GM19372 (cell line): ENCODE data around the gene ARSB.
"Not testable (repeated sequence)": the region's sequence is repeated elsewhere in the genome, so short reads cannot be mapped to it uniquely, and the experiment has no call there.

Source experiments
- ATAC-seq: cut with Tn5 transposase; IDR thresholded peaks from one replicate; pipeline ENCODE4 v1.9.1; 2021; ENCODE audit warnings: mild to moderate bottlenecking, low read depth, moderate library complexity; ENCODE audit not compliant: unreplicated experiment

The ARSB gene

GRCh38 chr5:78851891-78852290 lies 133.2 kb downstream of the ARSB start:
- not testable (repeated sequence) for ATAC-seq

- ATAC-seq = no peak
Observed at GRCh38 chr5:78845470-78845869, 139.6 kb downstream of the ARSB start.

GRCh38 chr5:78843436-78843835 lies 141.7 kb downstream of the ARSB start:
- no peak for ATAC-seq

GRCh38 chr5:78841767-78842166 lies 143.3 kb downstream of the ARSB start:
- no peak for ATAC-seq

GRCh38 chr5:78838753-78839152 lies 146.4 kb downstream of the ARSB start:
- no peak for ATAC-seq

GRCh38 chr5:78837836-78838235 lies 147.3 kb downstream of the ARSB start:
- no peak for ATAC-seq

- no peak for ATAC-seq
Observed at GRCh38 chr5:78835176-78835575, 149.9 kb downstream of the ARSB start.

GRCh38 chr5:78833284-78833683 lies 151.8 kb downstream of the ARSB start:
- ATAC-seq = no peak

- ATAC-seq = no peak
Observed at GRCh38 chr5:78830528-78831046, 154.5 kb downstream of the ARSB start.

GRCh38 chr5:78829811-78830527 lies 155.1 kb downstream of the ARSB start:
- ATAC-seq = no peak

GRCh38 chr5:78827725-78828124 lies 157.4 kb downstream of the ARSB start:
- ATAC-seq = no peak

- no peak for ATAC-seq
Observed at GRCh38 chr5:78824831-78825281, 160.3 kb downstream of the ARSB start.

GRCh38 chr5:78823196-78823595 lies 161.9 kb downstream of the ARSB start:
- ATAC-seq = no peak

GRCh38 chr5:78821536-78822021 lies 163.5 kb downstream of the ARSB start:
- ATAC-seq = no peak

GRCh38 chr5:78819707-78820106 lies 165.4 kb downstream of the ARSB start:
- no peak for ATAC-seq

GRCh38 chr5:78819166-78819565 lies 165.9 kb downstream of the ARSB start:
- ATAC-seq = no peak

- no peak for ATAC-seq
Observed at GRCh38 chr5:78816143-78816765, 168.9 kb downstream of the ARSB start.

GRCh38 chr5:78813906-78814530 lies 171.1 kb downstream of the ARSB start:
- ATAC-seq = no peak

GRCh38 chr5:78813286-78813685 lies 171.8 kb downstream of the ARSB start:
- no peak for ATAC-seq

GRCh38 chr5:78811866-78812265 lies 173.2 kb downstream of the ARSB start:
- ATAC-seq = no peak

- no peak for ATAC-seq
Observed at GRCh38 chr5:78811121-78811817, 173.8 kb downstream of the ARSB start.
